Measurements from ENCODE around the gene LYL1.

GRCh38 chr19:13069415-13070359, 33.0 kb downstream of the LYL1 start:
- no peak for TF ChIP-seq CTCF (IDR thresholded peaks at IDR 0.05)
- no peak for TF ChIP-seq POLR2A (IDR thresholded peaks at IDR 0.05)
